OCI-LY7 (cell line): Measurements from ENCODE around the gene POLQ. TPM values are rescaled to one million over a fixed set of nuclear protein-coding genes. Genes with fewer than 3 reads are reported as not detected.

Source experiments
- BruUV-seq: library from RNA; stranded (reverse); fragments of 400-500 nt; replicated peaks from 2 replicates; lab custom pipeline; 2021; lab: Mats Ljungman, UMichigan
- CTCF ChIA-PET: fragments of 300-600 bp; sonication (Branson Sonifier 250); formaldehyde crosslinking; loops from one replicate; lab custom pipeline; 2022; ENCODE audit warnings: antibody characterized with exemption; ENCODE audit not compliant: unreplicated experiment; lab: Charles Lee
- POLR2A ChIA-PET: fragments of 300-600 bp; sonication (Branson Sonifier 250); formaldehyde crosslinking; loops from one replicate; lab custom pipeline; 2022; ENCODE audit warnings: antibody characterized with exemption; lab: Charles Lee
- DNase-seq: peaks from one replicate; pipeline ENCODE4 v3.0.0-alpha.2; 2015; ENCODE audit warnings: low spot score
- H2AFZ ChIP-seq: fragments of 200-600 bp; sonication (generic), shearing (Covaris generic); 2 replicates; pipeline ENCODE4 v1.6.1; 2014; ENCODE audit warnings: mild to moderate bottlenecking, antibody characterized with exemption, low read length, moderate library complexity
- H3K27ac ChIP-seq: fragments of 200-600 bp; sonication (generic); 2 replicates; pipeline ENCODE4 v1.5.1; 2014; ENCODE audit warnings: mixed run types, low read depth, mild to moderate bottlenecking, moderate library complexity, low read length, inconsistent platforms; ENCODE audit not compliant: poor library complexity, severe bottlenecking
- H3K36me3 ChIP-seq: fragments of 200-600 bp; sonication (generic); 2 replicates; pipeline ENCODE4 v1.6.1; 2014; ENCODE audit warnings: mild to moderate bottlenecking, antibody characterized with exemption, low read length, moderate library complexity, mixed read lengths; ENCODE audit not compliant: insufficient read depth
- H3K4me1 ChIP-seq: fragments of 200-600 bp; sonication (generic); 2 replicates; pipeline ENCODE4 v1.5.1; 2014; ENCODE audit warnings: mild to moderate bottlenecking, low read length; ENCODE audit not compliant: insufficient read depth, poor library complexity, severe bottlenecking
- H3K4me2 ChIP-seq: fragments of 200-600 bp; sonication (generic); 2 replicates; pipeline ENCODE4 v1.6.1; 2014; ENCODE audit warnings: mild to moderate bottlenecking, low read length
- H3K4me3 ChIP-seq: fragments of 200-600 bp; sonication (generic); 2 replicates; pipeline ENCODE4 v1.5.1; 2014; ENCODE audit warnings: mild to moderate bottlenecking, low read depth, low read length; ENCODE audit not compliant: poor library complexity, severe bottlenecking
- H3K79me2 ChIP-seq: fragments of 200-600 bp; sonication (generic); 2 replicates; pipeline ENCODE4 v1.6.1; 2016; ENCODE audit warnings: low read depth, mild to moderate bottlenecking, low read length, moderate library complexity, mixed read lengths; ENCODE audit not compliant: insufficient read depth
- H3K9me2 ChIP-seq: fragments of 200-600 bp; sonication (generic); 2 replicates; pipeline ENCODE4 v1.6.1; 2016; ENCODE audit warnings: mild to moderate bottlenecking, low read length, mixed read lengths; ENCODE audit not compliant: insufficient read depth
- H3K9me3 ChIP-seq: fragments of 200-600 bp; sonication (generic); 2 replicates; pipeline ENCODE4 v1.6.1; 2014; ENCODE audit warnings: mild to moderate bottlenecking, mixed run types, low read length, mixed read lengths
- H4K20me1 ChIP-seq: fragments of 200-600 bp; sonication (generic); 2 replicates; pipeline ENCODE4 v1.6.1; 2014; ENCODE audit warnings: mild to moderate bottlenecking, antibody characterized with exemption, low read length, moderate library complexity, mixed read lengths; ENCODE audit not compliant: insufficient read depth
- CTCF ChIP-seq: fragments of 200-600 bp; sonication (generic); conservative IDR thresholded peaks from 2 replicates; pipeline ENCODE4 v1.5.1; 2014; ENCODE audit warnings: mild to moderate bottlenecking, antibody characterized with exemption, low read length, moderate library complexity, mixed read lengths
- EZH2phosphoT487 ChIP-seq: fragments of 200-600 bp; sonication (generic); IDR thresholded peaks from 2 replicates; pipeline ENCODE4 v1.6.1; 2018; ENCODE audit warnings: low read depth, borderline replicate concordance, mild to moderate bottlenecking, mixed run types, antibody characterized with exemption, low read length, moderate library complexity, mixed read lengths
- intact Hi-C: fragments of 100-400 bp; cut with micrococcal nuclease; formaldehyde crosslinking; loops from one replicate; pipeline ENCODE4 v1.10.0; 2022; ENCODE audit not compliant: unreplicated experiment
- total RNA-seq, 2 experiments: library from RNA; depleted of rRNA in 1 of 2; stranded (reverse); fragments of >200 nt in 1 of 2; shearing (Covaris generic) in 1 of 2; gene quantifications; 2 replicates each; pipeline ENCODE4 v1.2.3, GENCODE V29; 2014 to 2022

POLQ gene
- total RNA-seq, 2 experiments from 2014 or later, result 50.9 to 61.1 TPM

GRCh38 chr3:121514496-121514895, 31.3 kb downstream of the POLQ start:
- no peak overlapping the region for H2AFZ ChIP-seq
- H3K79me2 ChIP-seq, result peaks cover 33% of the 10 kb centered on the region; the same call in 1 of the 2 replicates
- no peak overlapping the region for H3K4me2 ChIP-seq
- DNase-seq, result no peak
- H3K4me3 ChIP-seq, result no peak overlapping the region
- CTCF ChIA-PET, result no interaction called here
- H3K4me1 ChIP-seq, result no peaks in the 10 kb centered on the region
- TF ChIP-seq EZH2phosphoT487 (no peak), CTCF (no peak)
- no peaks in the 10 kb centered on the region for H4K20me1 ChIP-seq
- intact Hi-C loops, result no loop called here
- peaks cover 87% of the 10 kb centered on the region for H3K36me3 ChIP-seq
- H3K27ac ChIP-seq, result no peak overlapping the region
- POLR2A ChIA-PET, result interaction anchor here (0.6 to 1.0 kb wide), 2 partner anchors 9 to 15 kb away, joined by 3 to 4 read pairs; no protein-coding TSS in a partner anchor
- no TSS peak for BruUV-seq
- no peaks in the 10 kb centered on the region for H3K9me2 ChIP-seq
- no peaks in the 10 kb centered on the region; the same call in 1 of the 2 replicates for H3K9me3 ChIP-seq

GRCh38 chr3:121508389-121508788, 37.4 kb downstream of the POLQ start:
- ChIA-PET POLR2A (no interaction called here), CTCF (no interaction called here)
- H3K36me3 ChIP-seq, result peaks cover 90% of the 10 kb centered on the region
- no peak overlapping the region for H2AFZ ChIP-seq
- H3K4me2 ChIP-seq, result no peak overlapping the region
- no peaks in the 10 kb centered on the region; the same call in 1 of the 2 replicates for H3K79me2 ChIP-seq
- intact Hi-C loops, result no loop called here
- TF ChIP-seq CTCF (no peak), EZH2phosphoT487 (no peak)
- no peak for DNase-seq
- H3K4me3 ChIP-seq, result no peak overlapping the region
- H4K20me1 ChIP-seq, result no peaks in the 10 kb centered on the region; the same call in 1 of the 2 replicates
- H3K27ac ChIP-seq, result no peak overlapping the region
- H3K9me3 ChIP-seq, result no peaks in the 10 kb centered on the region
- no TSS peak for BruUV-seq
- no peaks in the 10 kb centered on the region for H3K9me2 ChIP-seq
- H3K4me1 ChIP-seq, result no peaks in the 10 kb centered on the region

GRCh38 chr3:121505256-121505655, 40.5 kb downstream of the POLQ start:
- Histone ChIP-seq H3K79me2 (no peaks in the 10 kb centered on the region), H4K20me1 (no peaks in the 10 kb centered on the region; the same call in 1 of the 2 replicates), H3K36me3 (peaks cover 92% of the 10 kb centered on the region), H3K4me2 (no peak overlapping the region), H3K27ac (no peak overlapping the region), H3K4me3 (no peak overlapping the region), H3K9me3 (no peaks in the 10 kb centered on the region), H3K9me2 (no peaks in the 10 kb centered on the region), H2AFZ (no peak overlapping the region), H3K4me1 (no peaks in the 10 kb centered on the region)
- intact Hi-C loops, result no loop called here
- BruUV-seq, result no TSS peak
- POLR2A ChIA-PET, result interaction anchor here (0.9 to 1.1 kb wide), 2 partner anchors 13 to 19 kb away, joined by 3 to 4 read pairs; no protein-coding TSS in a partner anchor
- DNase-seq, result no peak
- CTCF ChIA-PET, result no interaction called here
- no peak for TF ChIP-seq CTCF
- no peak for TF ChIP-seq EZH2phosphoT487
